Measurements from ENCODE around the gene AMH. TPM values are rescaled to one million over a fixed set of nuclear protein-coding genes. Genes with fewer than 3 reads are reported as not detected.

The AMH gene
- total RNA-seq, 1 donor from 2014 or later = 0.82 TPM

Small RNA genes lying within 50 kb of the gene (small RNA-seq; reads per million reads assigned to genes)
- not detected for gene MIR1227

Other genes starting within 250 kb of the AMH start
- 41.2 TPM for gene BTBD2, start 233.6 kb upstream of the AMH start, total RNA-seq
- 18.3 TPM for gene MKNK2, start 198.1 kb upstream of the AMH start, total RNA-seq
- 9.4 TPM for gene MOB3A, start 153.0 kb upstream of the AMH start, total RNA-seq
- gene IZUMO4, start 152.4 kb upstream of the AMH start, total RNA-seq = 2.9 TPM
- 58.3 TPM for gene AP3D1, start 97.8 kb upstream of the AMH start, total RNA-seq
- gene DOT1L, start 85.4 kb upstream of the AMH start, total RNA-seq = 4.1 TPM
- 40.8 TPM for gene PLEKHJ1, start 13.0 kb upstream of the AMH start, total RNA-seq
- 23.2 TPM for gene SF3A2, start 12.5 kb upstream of the AMH start, total RNA-seq
- gene JSRP1, start 7.1 kb downstream of the AMH start, total RNA-seq = 2.0 TPM
- gene PEAK3, start 32.9 kb downstream of the AMH start, total RNA-seq = under 0.01 TPM
- gene LINGO3, start 58.8 kb downstream of the AMH start, total RNA-seq = 0.82 TPM
- 97.4 TPM for gene LSM7, start 79.3 kb downstream of the AMH start, total RNA-seq
- 16.3 TPM for gene SPPL2B, start 79.4 kb downstream of the AMH start, total RNA-seq
- gene TMPRSS9, start 110.9 kb downstream of the AMH start, total RNA-seq = 0.41 TPM
- gene TIMM13, start 178.3 kb downstream of the AMH start, total RNA-seq = 18.3 TPM
- gene LMNB2, start 207.6 kb downstream of the AMH start, total RNA-seq = 46.9 TPM
- gene GADD45B, start 226.8 kb downstream of the AMH start, total RNA-seq = 1.2 TPM